H9 (cell line): ENCODE data around the gene LAMC1. TPM values are rescaled to one million over a fixed set of nuclear protein-coding genes. Genes with fewer than 3 reads are reported as not detected.

Source experiments
- DNase-seq: peaks from one replicate; pipeline ENCODE4 v3.0.0-alpha.2; 2017
- H2AFZ ChIP-seq: one replicate; pipeline ENCODE4 v1.6.1; 2013; ENCODE audit warnings: mild to moderate bottlenecking, low read length, control low read depth, moderate library complexity
- H2AK5ac ChIP-seq: 2 replicates; pipeline ENCODE4 v1.6.1; 2013; ENCODE audit warnings: low read length, control low read depth, mixed read lengths; ENCODE audit not compliant: insufficient read length
- H2BK120ac ChIP-seq: one replicate; pipeline ENCODE4 v1.6.1; 2013; ENCODE audit warnings: low read depth, mild to moderate bottlenecking, low read length, control low read depth, inconsistent platforms; ENCODE audit not compliant: poor library complexity, severe bottlenecking
- H2BK12ac ChIP-seq: 2 replicates; pipeline ENCODE4 v1.6.1; 2013; ENCODE audit warnings: low read length, control low read depth, mixed read lengths, low read depth; ENCODE audit not compliant: insufficient read length
- H2BK15ac ChIP-seq: 2 replicates; pipeline ENCODE4 v1.6.1; 2013; ENCODE audit warnings: low read depth, low read length, control low read depth
- H2BK20ac ChIP-seq: one replicate; pipeline ENCODE4 v1.6.1; 2013; ENCODE audit warnings: low read depth, mild to moderate bottlenecking, low read length, control low read depth, inconsistent platforms; ENCODE audit not compliant: poor library complexity, severe bottlenecking
- H2BK5ac ChIP-seq: 2 replicates; pipeline ENCODE4 v1.6.1; 2013; ENCODE audit warnings: low read length, control low read depth, mixed read lengths; ENCODE audit not compliant: insufficient read length
- H3K14ac ChIP-seq: 2 replicates; pipeline ENCODE4 v1.6.1; 2013; ENCODE audit warnings: low read length, control low read depth; ENCODE audit not compliant: insufficient read depth
- H3K18ac ChIP-seq: 2 replicates; pipeline ENCODE4 v1.6.1; 2013; ENCODE audit warnings: low read depth, mild to moderate bottlenecking, mixed read lengths, low read length, control low read depth; ENCODE audit not compliant: insufficient read length
- H3K23ac ChIP-seq: 2 replicates; pipeline ENCODE4 v1.6.1; 2013; ENCODE audit warnings: low read length, control low read depth, mixed read lengths, low read depth; ENCODE audit not compliant: insufficient read length
- H3K23me2 ChIP-seq: 2 replicates; pipeline ENCODE4 v1.6.1; 2013; ENCODE audit warnings: low read depth, mild to moderate bottlenecking, mixed read lengths, low read length, control low read depth; ENCODE audit not compliant: insufficient read length, poor library complexity, severe bottlenecking
- H3K27ac ChIP-seq: 2 replicates; pipeline ENCODE4 v1.5.1; 2013; ENCODE audit warnings: low read length, control low read depth, mixed read lengths, low read depth; ENCODE audit not compliant: insufficient read length
- H3K27me3 ChIP-seq: 2 replicates; pipeline ENCODE4 v1.6.1; 2013; ENCODE audit warnings: low read length, control low read depth, inconsistent platforms; ENCODE audit not compliant: insufficient read depth
- H3K4ac ChIP-seq: 2 replicates; pipeline ENCODE4 v1.6.1; 2013; ENCODE audit warnings: low read depth, mild to moderate bottlenecking, control low read depth, inconsistent platforms, low read length, moderate library complexity
- H3K4me1 ChIP-seq: 2 replicates; pipeline ENCODE4 v1.6.1; 2013; ENCODE audit warnings: low read length, control low read depth, inconsistent platforms; ENCODE audit not compliant: insufficient read depth
- H3K4me2 ChIP-seq: 2 replicates; pipeline ENCODE4 v1.6.1; 2013; ENCODE audit warnings: low read length, control low read depth, mixed read lengths; ENCODE audit not compliant: insufficient read length, insufficient read depth
- H3K56ac ChIP-seq: 2 replicates; pipeline ENCODE4 v1.6.1; 2013; ENCODE audit warnings: low read depth, mild to moderate bottlenecking, mixed read lengths, low read length, control low read depth; ENCODE audit not compliant: insufficient read length
- H3K79me1 ChIP-seq: 2 replicates; pipeline ENCODE4 v1.6.1; 2013; ENCODE audit warnings: low read depth, mild to moderate bottlenecking, moderate library complexity, low read length, control low read depth, inconsistent platforms; ENCODE audit not compliant: insufficient read depth, poor library complexity, severe bottlenecking
- H3K79me2 ChIP-seq: 2 replicates; pipeline ENCODE4 v1.6.1; 2013; ENCODE audit warnings: low read length, control low read depth, inconsistent platforms; ENCODE audit not compliant: insufficient read depth
- H3K9ac ChIP-seq: 2 replicates; pipeline ENCODE4 v1.6.1; 2013; ENCODE audit warnings: low read length, control low read depth, mixed read lengths; ENCODE audit not compliant: insufficient read length; ENCODE audit errors: extremely low read depth
- H3K9me3 ChIP-seq: one replicate; pipeline ENCODE4 v1.6.1; 2013; ENCODE audit warnings: low read depth, low read length, inconsistent platforms; ENCODE audit not compliant: control insufficient read depth
- H3T11ph ChIP-seq: one replicate; pipeline ENCODE4 v1.6.1; 2013; ENCODE audit warnings: mild to moderate bottlenecking, low read length, control low read depth, inconsistent platforms
- H4K20me1 ChIP-seq: one replicate; pipeline ENCODE4 v1.6.1; 2013; ENCODE audit not compliant: control insufficient read depth, insufficient read length, insufficient read depth
- H4K5ac ChIP-seq: 2 replicates; pipeline ENCODE4 v1.6.1; 2013; ENCODE audit warnings: low read depth, mild to moderate bottlenecking, mixed read lengths, low read length, control low read depth; ENCODE audit not compliant: insufficient read length
- H4K8ac ChIP-seq: replicated peaks from 2 replicates; pipeline ENCODE4 v1.6.1; 2013; ENCODE audit warnings: low read length, control low read depth, mixed read lengths, low read depth; ENCODE audit not compliant: insufficient read length
- H4K91ac ChIP-seq: 2 replicates; pipeline ENCODE4 v1.6.1; 2013; ENCODE audit warnings: low read depth, mild to moderate bottlenecking, moderate library complexity, mixed read lengths, low read length, control low read depth; ENCODE audit not compliant: insufficient read length
- H3K27ac Mint-ChIP-seq, 3 experiments: 2 replicates in 2 of 3; 3 replicates in 1 of 3; pipeline ENCODE4 v1.8.0; 2020 to 2021; ENCODE audit warnings: mixed read lengths in 3 of 3, mild to moderate bottlenecking in 1 of 3, moderate library complexity in 1 of 3
- H3K27me3 Mint-ChIP-seq: 2 replicates; pipeline ENCODE4 v1.8.0; 2021; ENCODE audit warnings: low read depth, mild to moderate bottlenecking, moderate library complexity, mixed read lengths
- H3K36me3 Mint-ChIP-seq, 3 experiments: 2 replicates in 2 of 3; 3 replicates in 1 of 3; pipeline ENCODE4 v1.8.0; 2020 to 2021; ENCODE audit warnings: low read depth in 3 of 3, mixed read lengths in 3 of 3; ENCODE audit not compliant: insufficient read depth in 1 of 3
- H3K4me1 Mint-ChIP-seq, 2 experiments: 2 replicates each; pipeline ENCODE4 v1.8.0; 2020; ENCODE audit warnings: mixed read lengths in 2 of 2
- H3K4me3 Mint-ChIP-seq, 2 experiments: 2 replicates in 1 of 2; 3 replicates in 1 of 2; pipeline ENCODE4 v1.8.0; 2020 to 2021; ENCODE audit warnings: mild to moderate bottlenecking in 2 of 2, mixed read lengths in 2 of 2, moderate library complexity in 1 of 2
- H3K9me3 Mint-ChIP-seq, 2 experiments: 2 replicates in 1 of 2; 3 replicates in 1 of 2; pipeline ENCODE4 v1.8.0; 2020; ENCODE audit warnings: mild to moderate bottlenecking in 2 of 2, mixed read lengths in 2 of 2, moderate library complexity in 1 of 2
- CTCF ChIP-seq: fragments of 200-600 bp; sonication (generic); conservative IDR thresholded peaks from 3 replicates; pipeline ENCODE4 v1.8.0; 2021; ENCODE audit warnings: antibody characterized with exemption, mild to moderate bottlenecking
- WGBS: extraction: QIAGEN DNeasy Blood & Tissue Kit; methylation state at CpG from one replicate; pipeline ENCODE4 v1.1.7; 2013; ENCODE audit warnings: missing lambda C conversion rate, low lambda C conversion rate, mixed read lengths; ENCODE audit not compliant: insufficient read length; ENCODE audit errors: extremely low coverage; 5-methylcytosine and 5-hydroxymethylcytosine counted together
- total RNA-seq: library from RNA; stranded (reverse); gene quantifications from 2 replicates; pipeline ENCODE4 v1.2.1, GENCODE V29; 2021

Gene LAMC1
- total RNA-seq, 1 experiment from 2014 or later: 96.2 TPM

DNA sequence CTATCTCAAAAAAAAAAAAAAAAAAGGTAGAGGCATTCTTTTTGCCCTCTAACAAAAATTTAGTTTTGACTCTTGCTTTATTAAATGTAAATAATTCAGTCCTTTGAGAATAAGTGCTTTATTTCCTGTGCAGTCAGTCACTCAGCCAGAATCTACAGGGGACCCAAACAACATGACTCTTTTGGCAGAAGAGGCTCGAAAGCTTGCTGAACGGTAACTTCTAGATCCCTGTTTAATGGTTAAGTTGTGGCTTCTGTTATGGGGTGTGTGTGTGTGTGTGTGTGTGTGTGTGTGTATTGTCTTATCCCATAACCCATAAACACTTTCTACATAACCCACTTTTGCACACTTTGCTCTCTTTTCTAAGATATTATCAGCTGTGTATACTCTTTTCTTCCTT is 107.9 kb downstream of the LAMC1 start:
- DNase-seq: no peak
- no peak overlapping the region for H3K9ac ChIP-seq
- H3K79me2 ChIP-seq: no peaks in the 10 kb centered on the region
- Mint-ChIP-seq H3K9me3 (no peaks in the 10 kb centered on the region), H3K4me1 (peaks cover 4 to 6% of the 10 kb centered on the region in 2 experiments; a peak in 3 of 4 replicates), H3K36me3 (peaks cover 34 to 76% (median 67%) of the 10 kb centered on the region in 3 experiments), H3K27me3 (no peaks in the 10 kb centered on the region), H3K27ac (no peak overlapping the region), H3K4me3 (no peak overlapping the region)
- H3K23ac ChIP-seq: no peak overlapping the region
- no peak overlapping the region for H2BK20ac ChIP-seq
- H4K8ac ChIP-seq: no peak overlapping the region
- H2AFZ ChIP-seq: no peak overlapping the region
- no peak overlapping the region for H2BK15ac ChIP-seq
- no peaks in the 10 kb centered on the region for H3K9me3 ChIP-seq
- H3K4me1 ChIP-seq: no peaks in the 10 kb centered on the region
- H2BK5ac ChIP-seq: no peak overlapping the region
- H4K5ac ChIP-seq: no peak overlapping the region
- H3K56ac ChIP-seq: no peak overlapping the region
- H3K4ac ChIP-seq: no peak overlapping the region
- no peak overlapping the region for H3K14ac ChIP-seq
- no peaks in the 10 kb centered on the region for H4K20me1 ChIP-seq
- no peaks in the 10 kb centered on the region for H3K79me1 ChIP-seq
- no peaks in the 10 kb centered on the region for H3K23me2 ChIP-seq
- TF ChIP-seq CTCF: no peak
- no peak overlapping the region for H2BK120ac ChIP-seq
- H3K18ac ChIP-seq: no peak overlapping the region
- H3K4me2 ChIP-seq: no peak overlapping the region
- no peak overlapping the region for H2BK12ac ChIP-seq
- no peak overlapping the region for H4K91ac ChIP-seq
- H3K27ac ChIP-seq: no peak overlapping the region
- H3K27me3 ChIP-seq: no peaks in the 10 kb centered on the region
- no peak overlapping the region for H2AK5ac ChIP-seq
- WGBS: no CpG with 5 or more reads among the region's 2 CpGs
- H3T11ph ChIP-seq: no peak overlapping the region
